Activated CD4-positive, alpha-beta T cell treated with anti-CD3 and anti-CD28 coated beads, Interleukin-2, amount 50 U/mL, for 16 hours (primary cell): ENCODE data around the gene OR10G7.

Experiments
- DNase-seq: peaks from one replicate; pipeline ENCODE4 v3.0.0-alpha.2; 2020

Gene OR10G7, protein sequence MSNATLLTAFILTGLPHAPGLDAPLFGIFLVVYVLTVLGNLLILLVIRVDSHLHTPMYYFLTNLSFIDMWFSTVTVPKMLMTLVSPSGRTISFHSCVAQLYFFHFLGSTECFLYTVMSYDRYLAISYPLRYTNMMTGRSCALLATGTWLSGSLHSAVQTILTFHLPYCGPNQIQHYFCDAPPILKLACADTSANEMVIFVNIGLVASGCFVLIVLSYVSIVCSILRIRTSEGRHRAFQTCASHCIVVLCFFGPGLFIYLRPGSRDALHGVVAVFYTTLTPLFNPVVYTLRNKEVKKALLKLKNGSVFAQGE

DNA sequence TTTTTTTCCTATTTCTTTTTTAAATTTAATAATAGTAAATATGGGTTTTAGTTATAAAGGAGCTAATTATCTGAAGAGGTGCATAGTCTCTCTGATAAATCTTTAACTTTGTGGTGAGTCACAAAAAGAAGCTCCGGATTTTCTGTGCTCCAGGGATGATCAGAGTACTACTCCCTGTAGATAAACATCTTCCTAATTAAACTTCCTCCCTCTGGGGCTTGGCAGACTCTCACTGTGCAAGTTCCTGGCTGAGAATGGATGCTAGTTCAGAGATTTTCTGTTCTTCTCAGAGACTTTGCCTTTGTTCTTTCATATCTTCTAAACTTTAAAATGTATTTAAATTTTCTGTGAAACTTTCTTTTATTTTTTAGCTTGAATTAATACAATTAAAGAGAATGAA, at the start of gene OR10G7:
OR10G7 (minus strand) TSS at position 72 of the 400 bp plus-strand sequence. CDS start 2,324 bp downstream, outside the sequence.
- DNase-seq, result no peak

DNA sequence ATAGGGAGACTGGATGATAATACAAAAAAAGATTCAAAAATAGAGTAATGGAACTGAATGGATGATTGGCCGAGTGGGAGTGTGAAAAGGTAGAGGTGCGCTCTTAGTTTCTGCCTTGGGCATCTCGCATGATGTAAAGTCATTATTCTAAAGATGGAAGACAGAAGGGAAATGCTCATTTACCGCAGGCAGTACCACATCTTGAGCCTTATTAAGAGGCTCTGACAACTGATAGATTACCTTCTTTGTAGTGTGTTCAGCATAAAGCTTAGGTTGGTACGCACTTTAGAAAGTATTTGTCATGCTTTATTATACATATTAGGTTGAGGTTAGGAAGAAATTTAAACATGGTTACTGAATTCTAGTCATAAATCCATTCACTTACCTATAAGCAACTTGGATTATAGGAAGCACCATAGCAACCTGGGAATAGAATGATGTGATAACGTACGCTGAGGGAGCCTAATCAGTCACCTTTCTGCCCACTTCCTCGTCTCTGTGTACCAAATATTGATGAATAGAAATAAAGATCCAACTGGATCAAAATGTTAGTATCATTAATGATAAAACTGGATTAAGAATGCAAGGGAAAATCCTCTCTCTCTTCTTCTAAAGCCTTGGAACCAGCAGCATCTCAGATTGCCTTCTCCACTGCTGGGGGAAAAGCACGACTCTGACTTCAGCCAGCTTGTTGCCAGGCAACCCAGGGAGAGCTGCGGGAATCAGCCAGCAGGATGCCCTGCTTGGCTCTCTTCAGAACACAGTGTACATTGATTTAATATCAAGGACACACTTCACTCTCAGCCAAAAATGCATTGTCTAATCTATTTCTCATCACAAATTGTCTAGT, 45.1 kb upstream of the OR10G7 start:
- DNase-seq, result no peak

DNA sequence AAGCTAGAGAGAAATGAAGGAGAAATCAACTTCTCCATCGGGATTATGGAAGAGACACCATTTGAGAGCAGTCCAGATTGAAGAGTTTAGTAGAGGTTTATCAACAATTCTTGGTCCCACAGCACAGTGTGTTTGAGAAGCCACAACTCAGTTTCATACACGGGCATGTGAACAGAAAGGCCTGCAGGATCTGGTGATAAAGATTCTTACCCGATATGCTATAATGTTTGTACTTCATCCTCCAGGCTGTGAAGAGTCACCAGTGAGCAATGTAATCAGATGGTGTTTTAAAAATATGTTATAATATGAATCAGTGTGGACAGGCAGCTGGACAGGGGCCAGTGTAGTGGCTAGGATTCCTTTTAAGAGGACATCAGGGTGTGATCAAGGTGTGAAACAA, 44.5 kb upstream of the OR10G7 start:
- no peak for DNase-seq

DNA sequence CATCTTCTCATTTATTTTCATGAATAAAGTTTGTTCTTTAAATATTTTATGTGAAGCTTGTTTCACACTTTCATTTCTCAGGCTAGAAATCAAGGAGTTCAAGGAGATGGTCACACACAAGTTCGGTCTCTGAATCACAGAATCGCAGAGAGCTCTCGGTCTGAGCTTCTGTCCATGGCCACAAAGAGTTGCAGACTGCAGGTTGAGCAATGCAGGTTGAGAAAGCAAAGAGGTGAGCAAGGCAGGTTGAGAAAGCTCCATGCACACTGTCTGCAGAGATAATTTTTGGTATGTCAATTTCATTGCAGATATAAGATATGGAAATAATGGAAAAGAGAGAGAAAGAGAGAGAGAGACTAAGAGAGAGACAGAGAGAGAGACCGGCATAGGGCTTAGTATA, 41.2 kb upstream of the OR10G7 start:
- no peak for DNase-seq

DNA sequence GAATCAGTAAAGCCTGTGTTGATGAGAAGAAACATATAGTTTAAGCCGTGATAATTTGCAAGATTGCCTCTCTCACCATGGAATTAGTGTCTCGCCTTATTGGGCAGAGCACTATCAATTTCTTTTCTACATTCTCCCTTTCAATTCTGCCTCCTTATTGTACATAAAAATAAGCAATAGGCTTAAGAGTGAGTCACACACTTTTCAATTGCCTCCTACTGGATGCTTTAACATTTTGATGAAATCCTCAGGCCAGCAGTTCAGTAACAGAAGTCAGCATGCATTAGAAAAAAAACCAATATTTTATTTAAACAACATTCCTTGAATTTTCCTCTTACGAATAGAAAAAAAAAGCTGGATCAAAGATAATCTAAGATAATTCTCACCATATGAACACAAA, 40.4 kb upstream of the OR10G7 start:
- no peak for DNase-seq

DNA sequence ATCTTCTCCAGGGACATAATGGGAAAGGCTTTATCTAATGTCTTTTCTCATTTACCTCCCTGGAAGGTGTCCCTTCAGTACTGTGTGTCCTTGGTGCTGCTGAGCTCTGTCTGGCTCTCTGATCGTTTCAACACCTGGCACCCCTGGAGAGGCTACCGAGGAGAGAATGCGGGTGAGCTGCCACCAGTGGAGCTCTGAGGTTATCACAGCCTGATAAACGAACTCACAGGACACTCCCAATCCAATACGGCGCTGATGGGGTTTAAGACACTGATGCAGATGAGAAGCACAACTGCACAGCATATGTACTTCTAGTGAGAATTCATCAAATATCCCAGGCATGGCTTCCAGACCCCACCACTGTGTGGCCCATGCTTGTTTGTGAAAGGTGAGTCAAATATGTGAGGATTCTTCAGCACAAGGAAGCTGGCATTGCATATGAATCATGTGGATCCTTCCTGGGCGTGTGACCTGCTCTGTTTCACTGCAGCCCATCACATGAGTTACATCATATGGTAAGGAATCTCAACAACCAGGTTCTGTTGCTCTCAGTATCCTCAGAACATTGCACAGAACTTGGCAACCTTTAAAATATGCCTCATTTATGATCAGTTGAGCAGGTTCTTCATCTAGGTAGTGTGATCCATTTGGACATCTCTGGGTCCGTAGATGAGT, 39.3 kb upstream of the OR10G7 start:
- no peak for DNase-seq

DNA sequence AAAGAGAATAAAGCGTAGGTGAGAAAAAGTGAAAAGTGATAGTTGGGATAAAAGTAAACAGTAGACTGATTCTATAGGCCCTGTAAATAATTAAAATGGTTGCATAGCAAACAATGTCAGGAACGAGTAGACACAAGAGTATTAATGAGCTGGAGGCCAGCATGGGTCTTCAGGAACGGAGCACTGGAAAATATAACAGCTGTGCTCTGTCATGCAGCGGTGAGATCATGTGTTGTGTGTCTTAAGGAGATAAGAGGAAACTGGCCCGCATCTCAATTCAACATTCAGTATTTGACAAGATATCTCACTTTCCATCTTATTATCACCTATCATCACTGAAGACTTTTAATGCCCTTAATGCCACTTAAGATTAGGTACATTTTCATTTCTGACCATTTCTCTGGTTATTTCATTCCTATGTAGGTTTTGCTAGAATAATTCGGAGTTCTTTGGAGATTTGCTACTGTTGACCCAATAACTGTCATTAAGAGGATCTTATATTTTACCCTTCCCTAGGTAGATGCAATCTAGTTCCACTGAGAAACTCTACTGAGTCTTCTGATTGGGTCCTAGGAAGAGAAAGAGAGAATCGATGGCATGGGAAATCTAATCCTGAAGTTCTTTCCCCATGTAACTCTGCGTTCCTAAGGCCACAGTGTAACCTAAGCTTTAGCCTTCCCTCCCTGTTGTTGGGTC, 38.7 kb upstream of the OR10G7 start:
- no peak for DNase-seq

DNA sequence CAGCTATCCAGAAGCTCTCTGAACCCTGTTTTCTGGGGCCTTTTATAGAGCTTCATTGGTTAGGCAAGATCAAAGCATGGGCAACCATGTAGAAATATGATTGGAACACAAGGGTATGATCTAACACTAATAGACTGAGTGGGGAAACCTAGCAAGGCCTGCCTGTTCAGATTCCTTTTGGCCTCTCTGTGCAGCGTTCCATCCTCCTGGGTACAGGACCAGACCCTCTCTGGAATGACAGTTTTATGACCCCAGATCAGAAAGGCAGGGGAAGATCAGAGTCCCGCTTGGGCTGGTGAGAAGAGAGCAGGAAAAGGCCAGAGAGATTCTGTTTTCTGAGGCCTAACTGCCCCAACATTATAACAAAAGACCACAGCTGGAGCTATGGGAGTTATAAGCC, 37.5 kb upstream of the OR10G7 start:
- DNase-seq, result no peak

DNA sequence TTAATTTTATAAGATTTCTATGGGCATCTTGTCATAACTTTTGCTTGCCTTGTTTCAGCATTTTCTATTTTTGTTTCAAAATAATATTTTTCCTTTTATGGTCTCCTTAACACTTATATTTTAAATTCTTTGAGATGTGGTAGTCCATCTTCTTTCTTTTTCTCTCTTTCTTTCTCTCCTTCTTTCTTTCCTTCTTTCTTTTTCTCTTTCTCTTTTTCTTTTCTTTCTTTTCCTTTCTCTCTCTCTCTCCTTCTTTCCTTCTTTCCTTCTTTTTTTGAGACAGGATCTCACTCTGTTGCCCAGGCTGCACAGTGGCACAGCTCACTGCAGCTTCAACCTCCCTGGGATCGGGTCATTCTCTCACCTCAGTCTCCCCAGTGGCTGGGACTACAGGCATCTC, 36.1 kb upstream of the OR10G7 start:
- DNase-seq, result no peak

DNA sequence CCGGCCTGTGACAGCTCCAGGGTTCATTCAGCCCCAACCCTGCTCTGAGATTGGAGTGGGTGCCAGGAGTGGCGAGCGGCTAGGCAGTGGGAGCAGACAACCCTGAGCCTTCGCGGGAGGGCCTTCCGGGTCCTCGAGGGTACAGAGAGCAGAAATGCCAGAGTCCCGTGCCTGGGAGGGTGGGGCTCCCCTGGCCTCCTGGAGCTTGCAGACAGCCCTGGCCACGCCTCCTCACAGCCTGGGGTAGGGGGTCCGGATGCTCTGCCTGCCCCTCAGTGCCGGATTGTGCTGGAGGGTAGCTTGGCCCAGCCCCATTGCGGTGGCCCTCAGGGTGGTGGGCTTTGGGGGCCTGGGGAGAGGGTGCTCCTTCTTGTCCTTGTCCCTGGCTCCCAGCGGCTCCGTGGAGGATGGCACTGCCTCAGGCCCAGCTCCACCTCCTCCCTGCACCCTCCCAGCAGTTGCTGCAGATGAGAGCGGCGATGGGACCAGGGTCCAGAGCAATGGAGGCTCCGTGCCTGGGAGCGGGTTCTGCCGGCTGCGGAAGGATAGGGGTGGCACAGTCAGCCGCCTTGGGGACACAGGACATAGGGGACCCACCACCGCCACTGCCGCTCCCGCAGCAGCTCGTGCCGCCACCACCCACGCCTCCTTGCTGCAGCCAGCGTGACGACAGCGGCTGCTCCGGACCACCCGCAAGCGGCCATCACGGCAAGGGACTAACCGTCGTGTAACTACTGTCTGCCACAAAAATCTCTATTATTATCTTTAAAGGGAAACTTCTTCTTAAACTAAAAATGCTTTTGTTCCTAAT, 34.9 kb upstream of the OR10G7 start:
- peak; percentile 11 for DNase-seq

DNA sequence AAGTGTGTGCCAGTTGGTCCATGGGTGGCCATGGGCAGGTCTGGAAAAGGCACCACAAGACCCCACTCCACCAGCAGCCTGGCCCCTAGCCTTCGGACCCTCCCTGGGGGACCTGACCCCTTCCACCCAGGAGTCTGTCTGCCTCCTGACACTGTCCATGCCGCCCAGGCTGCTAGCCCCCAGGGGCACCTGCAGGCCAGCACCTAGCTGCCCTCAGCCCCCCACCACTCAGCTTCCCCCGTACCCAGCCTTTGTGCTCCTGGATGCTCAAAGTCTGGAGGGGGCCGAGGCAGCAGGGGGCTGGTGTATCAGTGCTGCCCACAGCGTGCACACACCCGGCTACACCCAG, 34.3 kb upstream of the OR10G7 start:
- no peak for DNase-seq

DNA sequence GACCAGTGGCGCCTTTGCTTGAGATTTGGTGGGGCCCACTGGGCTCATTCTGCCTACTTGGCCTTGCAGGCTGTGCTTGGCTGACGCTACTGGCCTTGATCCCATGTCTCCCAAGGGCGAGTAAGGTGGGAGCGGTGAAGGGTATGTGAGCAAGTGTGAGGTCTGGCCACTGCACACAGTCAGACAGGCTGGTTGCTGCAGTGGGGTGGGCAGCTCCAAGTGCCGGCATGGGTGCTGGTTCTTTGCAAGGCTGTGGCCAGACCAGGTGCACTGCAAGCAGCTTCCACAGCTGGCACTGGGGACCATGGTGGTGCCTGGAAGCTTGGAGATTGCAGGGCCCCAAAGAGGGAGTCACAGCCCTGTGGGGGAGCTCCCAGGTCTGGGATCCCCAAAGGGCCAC, 33.4 kb upstream of the OR10G7 start:
- DNase-seq, result no peak

DNA sequence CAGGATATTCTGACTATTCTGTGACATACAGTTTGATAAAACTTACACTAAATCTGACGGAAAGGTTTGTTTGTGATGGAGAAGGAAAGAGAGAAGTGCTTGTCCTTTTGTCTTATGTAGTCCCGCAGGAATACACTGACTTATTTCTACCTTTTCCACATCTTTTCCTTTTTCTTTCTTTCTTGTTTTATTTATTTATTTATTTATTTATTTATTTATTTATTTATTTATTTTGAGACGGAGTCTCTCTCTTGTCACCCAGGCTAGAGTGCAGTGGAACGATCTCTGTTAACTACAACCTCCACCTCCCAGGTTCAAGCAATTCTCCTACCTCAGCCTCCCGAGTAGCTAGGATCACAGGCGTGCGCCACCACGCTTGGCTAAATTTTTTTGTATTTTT, 31.0 kb upstream of the OR10G7 start:
- no peak for DNase-seq

DNA sequence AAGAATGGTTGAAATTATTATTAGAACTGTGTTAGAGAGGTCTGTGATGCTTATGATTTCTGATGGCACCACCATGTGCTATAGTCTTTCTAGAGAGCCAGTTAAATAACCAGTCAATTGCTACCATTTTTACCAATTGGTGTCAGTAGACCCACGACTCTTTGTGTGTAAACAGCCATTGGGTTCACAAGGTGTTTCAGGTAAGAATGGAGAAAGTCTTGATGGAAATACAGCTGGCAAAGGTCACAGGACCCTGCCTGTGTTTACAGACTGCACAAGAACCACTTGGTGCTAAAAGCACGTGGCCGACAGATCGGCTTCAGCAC, 30.5 kb upstream of the OR10G7 start:
- no peak for DNase-seq

DNA sequence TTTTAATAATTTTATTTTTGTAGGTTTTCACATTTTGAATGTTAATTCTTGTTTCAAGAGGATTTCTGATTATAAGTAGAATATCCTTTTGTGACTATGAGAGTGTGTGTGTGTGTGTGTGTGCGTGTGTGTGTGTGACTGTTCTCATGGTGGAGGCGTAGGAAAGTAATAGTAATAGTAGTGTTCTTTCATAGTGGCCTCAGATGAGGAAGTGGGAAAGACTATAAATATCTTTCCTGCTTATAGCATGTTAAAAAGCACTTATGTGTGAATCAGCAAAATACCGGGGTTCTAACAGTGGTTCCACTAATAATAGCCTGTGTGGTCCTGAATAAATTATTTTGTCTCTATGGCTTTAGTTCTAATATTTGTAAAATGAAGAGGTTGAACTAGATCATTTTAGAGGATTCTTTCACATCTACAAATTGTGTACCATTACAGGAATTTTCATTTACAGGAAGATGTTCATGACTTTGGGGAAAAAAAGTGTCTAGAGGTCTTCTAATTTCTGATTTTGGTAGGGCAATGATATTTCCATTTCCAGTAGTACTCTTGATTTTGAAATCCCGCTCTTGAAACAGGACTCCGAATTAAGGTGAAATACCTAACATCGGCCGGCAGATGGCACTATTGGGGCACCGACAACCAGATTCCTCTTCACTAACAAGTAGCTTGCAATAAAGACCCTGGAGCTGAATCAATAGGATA, 29.9 kb upstream of the OR10G7 start:
- DNase-seq, result peak; percentile 75

DNA sequence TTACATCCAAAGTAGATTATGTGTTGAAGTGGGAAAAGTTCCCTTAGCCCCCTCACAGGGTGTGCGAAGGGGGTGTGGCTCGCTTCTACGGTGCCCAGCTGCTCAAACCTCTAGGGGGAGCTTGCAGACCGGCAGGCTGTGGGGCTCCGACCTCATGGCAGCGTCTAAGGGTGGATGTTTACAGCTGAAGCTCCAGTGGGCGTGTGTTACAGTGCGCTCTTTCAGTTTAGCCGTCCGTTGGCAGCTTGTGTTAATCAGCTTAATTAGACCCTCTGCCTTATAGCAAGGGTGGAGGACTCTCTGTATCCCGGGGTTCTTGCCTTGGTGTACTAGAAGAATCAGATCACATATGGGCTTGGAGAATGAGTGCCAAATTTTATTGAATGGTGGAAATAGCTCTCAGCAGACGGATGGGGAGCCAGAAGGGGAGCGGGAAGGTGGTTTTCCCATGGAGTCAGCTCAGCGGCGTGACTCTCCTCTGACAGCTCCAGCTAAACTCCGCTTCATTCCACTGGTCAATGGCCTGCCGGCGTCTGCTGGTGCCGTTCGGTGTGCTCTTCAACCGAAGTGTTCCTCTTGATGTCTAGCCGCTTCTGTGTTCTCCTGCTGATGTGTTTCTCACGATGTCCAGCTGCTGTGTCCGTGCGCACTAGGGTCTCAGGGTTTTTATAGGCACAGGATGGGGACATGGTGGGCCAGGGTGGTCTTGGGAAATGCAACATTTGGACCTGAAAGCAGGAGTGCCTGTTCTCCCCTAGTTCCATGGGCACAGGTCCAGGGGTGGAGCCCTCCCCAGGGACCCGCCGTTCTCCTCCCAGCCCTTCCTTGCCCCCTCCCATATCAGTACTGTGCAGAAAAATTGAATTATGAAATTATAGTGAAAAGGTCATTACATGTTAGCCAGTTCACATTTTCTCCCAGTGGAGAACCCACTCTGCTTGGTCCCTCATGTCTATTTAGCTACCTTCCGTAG, 28.6 kb upstream of the OR10G7 start:
- peak; percentile 68 for DNase-seq

DNA sequence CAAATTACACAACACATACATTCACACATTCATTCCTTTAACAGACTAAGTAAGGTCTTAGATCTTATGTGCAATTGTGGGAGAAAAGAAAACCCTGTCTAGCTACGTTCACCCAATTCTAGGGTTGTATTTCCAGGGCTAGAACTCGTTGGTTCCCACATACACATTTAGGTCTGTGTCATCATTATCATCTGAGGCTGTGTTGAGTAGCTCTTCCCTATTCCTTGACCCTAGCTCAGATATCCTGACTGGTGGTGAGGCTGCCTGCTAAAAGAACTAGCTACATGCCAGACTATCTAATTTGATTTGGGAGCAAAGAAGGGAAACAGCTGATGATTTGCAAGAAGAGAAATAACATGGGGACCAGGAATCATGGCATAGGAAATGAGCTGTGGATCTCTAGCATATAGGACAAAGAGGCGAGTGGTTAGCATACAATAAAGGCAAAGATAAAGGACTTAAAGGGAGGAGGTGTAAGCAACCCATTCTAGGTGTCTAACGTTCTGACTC, 27.5 kb upstream of the OR10G7 start:
- no peak for DNase-seq

DNA sequence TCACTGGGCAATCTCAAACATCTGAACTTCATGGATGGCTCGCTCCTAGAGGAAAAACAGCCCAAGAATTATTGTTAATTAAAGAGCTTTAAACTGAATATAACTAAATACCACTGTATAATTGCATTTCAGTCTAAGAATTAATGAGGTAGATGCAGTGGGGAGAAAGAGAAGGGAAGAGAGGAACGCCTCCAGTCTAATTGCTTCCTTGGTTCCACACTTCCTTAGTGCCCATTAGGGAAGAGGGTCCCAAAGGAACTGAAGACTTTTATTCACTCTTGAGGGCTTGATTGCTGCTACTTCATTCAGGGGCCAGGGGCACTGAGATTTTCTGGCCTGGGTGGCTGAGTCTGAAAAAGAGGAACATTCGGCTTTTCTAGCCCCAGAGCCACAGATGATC, 11.8 kb upstream of the OR10G7 start:
- no peak for DNase-seq

DNA sequence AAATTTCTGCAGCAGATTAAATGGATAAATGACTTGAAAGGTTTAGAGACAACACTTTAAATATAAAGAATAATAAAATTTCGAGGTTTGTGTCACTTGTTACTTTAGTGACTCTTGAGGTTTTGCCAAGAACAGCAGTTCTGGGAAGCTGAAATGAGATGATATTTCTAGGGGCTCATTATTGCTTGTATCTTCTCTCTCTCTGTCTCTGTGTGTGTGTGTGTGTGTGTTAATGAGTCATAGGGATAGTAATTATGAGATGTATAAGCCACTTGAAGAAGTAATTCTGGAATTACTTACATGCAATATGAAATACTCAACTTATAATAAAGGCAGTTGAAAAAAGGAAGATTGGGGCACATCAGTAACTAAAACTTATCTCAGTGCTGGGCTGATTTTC, 9.6 kb upstream of the OR10G7 start:
- peak; percentile 58 for DNase-seq

DNA sequence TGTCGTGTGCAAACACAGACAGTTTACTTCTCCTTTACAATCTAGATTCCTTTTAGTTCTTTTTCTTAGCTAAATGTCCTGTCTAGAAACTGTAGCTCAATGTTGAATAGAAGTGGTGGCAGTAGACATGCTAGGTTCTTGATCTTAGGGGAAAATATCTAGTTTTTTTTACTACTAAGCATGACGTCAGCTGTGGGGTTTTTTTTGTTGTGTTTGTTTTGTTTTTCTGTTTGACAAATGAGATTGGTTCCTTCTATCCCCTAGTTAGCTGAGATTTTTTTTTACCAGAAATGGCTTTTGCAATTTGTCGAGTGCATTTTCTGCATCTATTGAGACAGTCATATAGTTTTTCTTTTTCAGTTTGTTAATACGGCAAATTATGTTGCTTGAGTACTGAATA, 2.3 kb upstream of the OR10G7 start:
- DNase-seq, result no peak
